ENCODE data around the gene SESN2. TPM values are rescaled to one million over a fixed set of nuclear protein-coding genes. Genes with fewer than 3 reads are reported as not detected.
"Not testable (repeated sequence)": the region's sequence is repeated elsewhere in the genome, so short reads cannot be mapped to it uniquely, and the experiment has no call there.

The SESN2 gene
- total RNA-seq, 1 donor from 2014 or later = 4.7 TPM

- no peak for DNase-seq (ENCODE audit: low spot score)
- intact Hi-C loops (cut with DNase I) = no loop called here
Observed at GRCh38 chr1:28317014-28317413, 57.7 kb downstream of the SESN2 start.

GRCh38 chr1:28322194-28322593 lies 62.9 kb downstream of the SESN2 start:
- DNase-seq (ENCODE audit: low spot score) = no peak
- intact Hi-C loops (cut with DNase I) = no loop called here

- DNase-seq (ENCODE audit: low spot score) = no peak
- intact Hi-C loops (cut with DNase I) = no loop called here
Observed at GRCh38 chr1:28323720-28324119, 64.4 kb downstream of the SESN2 start.

DNA sequence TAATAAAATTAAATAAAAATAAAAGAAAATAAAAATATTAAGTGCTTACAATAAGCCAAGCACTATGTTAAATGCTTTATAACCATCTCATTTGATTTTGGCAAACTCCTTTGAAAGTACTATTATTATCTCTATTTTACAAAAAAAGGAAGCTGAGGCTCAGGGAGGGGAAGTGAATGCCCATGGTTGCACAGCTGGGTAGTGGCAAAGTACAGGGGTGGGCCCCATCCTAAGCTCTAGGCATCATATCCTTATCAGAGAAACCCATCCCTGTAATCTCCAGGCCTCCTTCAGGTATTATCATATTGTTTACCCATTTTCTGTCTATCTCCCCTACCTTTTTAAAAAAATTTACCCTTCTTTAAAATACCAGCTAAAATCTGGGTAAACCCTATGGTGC lies 67.2 kb downstream of the SESN2 start:
- DNase-seq (ENCODE audit: low spot score) = no peak
- intact Hi-C loops (cut with DNase I) = loop anchor here (5.0 kb wide), 1 partner anchor 64 kb away; no protein-coding TSS in a partner anchor

- DNase-seq (ENCODE audit: low spot score) = no peak
- intact Hi-C loops (cut with DNase I) = loop anchor here (5.0 kb wide), 1 partner anchor 65 kb away; no protein-coding TSS in a partner anchor
Observed at GRCh38 chr1:28326984-28327383, 67.7 kb downstream of the SESN2 start.

DNA sequence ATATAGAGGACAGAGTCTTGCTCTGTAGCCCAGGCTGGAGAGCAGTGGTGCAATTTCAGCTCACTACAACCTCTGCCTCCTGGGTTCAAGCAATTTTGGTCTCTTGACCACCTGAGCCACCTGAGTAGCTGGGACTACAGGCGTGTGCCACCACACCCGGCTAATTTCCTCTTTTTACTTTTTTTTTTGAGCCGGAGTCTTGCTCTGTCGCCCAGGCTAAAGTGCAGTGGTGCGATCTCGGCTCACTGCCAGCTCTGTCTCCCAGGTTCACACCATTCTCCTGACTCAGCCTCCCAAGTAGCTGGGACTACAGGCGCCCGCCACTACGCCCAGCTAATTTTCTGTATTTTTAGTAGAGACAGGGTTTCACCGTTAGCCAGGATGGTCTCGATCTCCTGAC lies 68.1 kb downstream of the SESN2 start:
- DNase-seq (ENCODE audit: low spot score) = not testable (repeated sequence)
- intact Hi-C loops (cut with DNase I) = loop anchor here (5.0 kb wide), 1 partner anchor 65 kb away; no protein-coding TSS in a partner anchor

DNA sequence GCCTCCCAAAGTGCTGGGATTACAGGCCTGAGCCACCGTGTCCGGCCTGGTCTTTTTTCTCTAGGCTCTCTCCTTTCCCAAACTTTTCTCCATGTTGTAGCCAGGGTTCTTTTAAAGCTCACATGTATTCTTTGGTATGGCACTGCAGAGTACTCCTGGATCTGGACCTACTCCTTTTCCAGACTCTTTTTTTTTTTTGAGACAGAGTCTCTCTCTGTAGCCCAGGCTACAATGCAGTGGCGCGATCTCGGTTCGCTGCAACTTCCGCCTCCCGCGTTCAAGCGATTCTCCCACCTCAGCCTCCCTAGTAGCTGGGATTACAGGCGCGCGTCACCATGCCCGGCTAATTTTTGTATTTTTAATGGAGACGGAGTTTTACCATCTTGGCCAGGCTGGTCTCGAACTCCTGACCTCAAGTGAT lies 68.9 kb downstream of the SESN2 start:
- no peak for DNase-seq (ENCODE audit: low spot score)
- intact Hi-C loops (cut with DNase I) = loop anchor here (2.0 to 5.0 kb wide), 3 partner anchors 43 to 79 kb away; no protein-coding TSS in a partner anchor

- intact Hi-C loops (cut with DNase I) = loop anchor here (2.0 to 5.0 kb wide), 3 partner anchors 41 to 81 kb away; no protein-coding TSS in a partner anchor
- no peak for DNase-seq (ENCODE audit: low spot score)
Observed at GRCh38 chr1:28329395-28330153, 70.3 kb downstream of the SESN2 start.

Other genes starting within 250 kb of the SESN2 start
- gene EYA3, start 170.9 kb upstream of the SESN2 start, total RNA-seq = 15.9 TPM
- gene PTAFR, start 82.8 kb upstream of the SESN2 start, total RNA-seq = 2.2 TPM
- 54.1 TPM for gene DNAJC8, start 26.5 kb upstream of the SESN2 start, total RNA-seq
- 423 TPM for gene ATP5IF1, start 23.4 kb upstream of the SESN2 start, total RNA-seq
- gene MED18, start 69.5 kb downstream of the SESN2 start, total RNA-seq = 10.3 TPM
- 18.0 TPM for gene PHACTR4, start 110.2 kb downstream of the SESN2 start, total RNA-seq
- gene RCC1, start 246.5 kb downstream of the SESN2 start, total RNA-seq = 4.1 TPM